Activated CD8-positive, alpha-beta memory T cell treated with anti-CD3 and anti-CD28 coated beads, Interleukin-2, amount 50 U/mL, for 1 hour (primary cell): ENCODE data around the gene SUFU.
A peak's percentile ranks its signal among the peaks of the same experiment; 100 is the strongest.

Source experiments
- DNase-seq: peaks from one replicate; pipeline ENCODE4 v3.0.0-alpha.2; 2020; ENCODE audit errors: extremely low read depth

SUFU gene

DNA sequence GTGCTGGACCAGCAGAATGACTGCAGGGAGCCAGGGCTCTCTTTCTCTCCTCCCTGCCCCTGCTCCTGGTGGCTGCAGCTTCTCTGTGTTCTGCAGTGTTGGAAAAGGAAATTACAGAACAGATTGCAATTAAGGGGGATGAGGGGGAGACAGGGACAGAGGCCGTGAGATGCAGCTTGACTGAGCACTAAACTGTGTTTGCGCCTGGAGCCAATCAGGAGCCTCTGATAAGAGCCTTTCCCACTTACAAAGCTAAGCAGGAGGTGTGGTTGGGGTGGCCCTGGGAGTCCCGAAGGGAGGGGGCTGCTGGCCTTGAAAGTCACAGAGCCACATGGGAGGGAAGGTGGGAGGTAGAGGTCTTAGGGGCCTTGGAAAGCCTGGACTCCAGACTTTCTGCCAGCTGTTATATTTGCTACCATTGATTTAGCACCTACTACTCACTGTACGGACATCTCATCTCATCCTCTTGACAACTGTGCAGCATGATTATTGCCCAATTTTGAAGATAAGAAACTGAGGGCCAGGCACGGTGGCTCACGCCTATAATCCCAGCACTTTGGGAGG, 167.2 kb downstream of the SUFU start:
- DNase-seq = no peak

DNA sequence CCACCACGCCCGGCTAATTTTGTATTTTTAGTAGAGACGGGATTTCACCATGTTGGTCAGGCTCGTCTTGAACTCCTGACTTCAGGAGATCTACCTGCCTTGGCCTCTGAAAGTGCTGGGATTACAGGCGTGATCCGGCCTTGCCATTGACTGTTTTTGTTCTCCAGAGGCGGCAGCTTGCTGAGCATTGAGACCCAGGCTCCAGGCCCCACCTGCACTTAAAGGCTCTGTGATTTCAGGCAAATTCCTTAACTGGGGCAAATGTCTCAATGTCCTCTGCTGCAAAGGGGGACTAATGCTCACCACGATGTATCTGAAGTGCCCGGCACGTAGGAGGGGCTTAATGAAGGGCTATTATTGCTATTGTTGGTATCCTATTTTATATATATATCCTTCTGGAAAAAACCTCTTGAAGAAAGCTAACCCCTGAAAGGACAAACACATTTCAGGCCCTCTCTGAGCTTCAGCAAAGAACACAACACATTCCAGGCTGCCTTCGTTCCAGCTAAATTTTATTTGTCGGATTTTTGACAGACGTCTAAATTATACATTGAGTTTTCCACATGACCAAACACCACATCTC, 169.6 kb downstream of the SUFU start:
- no peak for DNase-seq

DNA sequence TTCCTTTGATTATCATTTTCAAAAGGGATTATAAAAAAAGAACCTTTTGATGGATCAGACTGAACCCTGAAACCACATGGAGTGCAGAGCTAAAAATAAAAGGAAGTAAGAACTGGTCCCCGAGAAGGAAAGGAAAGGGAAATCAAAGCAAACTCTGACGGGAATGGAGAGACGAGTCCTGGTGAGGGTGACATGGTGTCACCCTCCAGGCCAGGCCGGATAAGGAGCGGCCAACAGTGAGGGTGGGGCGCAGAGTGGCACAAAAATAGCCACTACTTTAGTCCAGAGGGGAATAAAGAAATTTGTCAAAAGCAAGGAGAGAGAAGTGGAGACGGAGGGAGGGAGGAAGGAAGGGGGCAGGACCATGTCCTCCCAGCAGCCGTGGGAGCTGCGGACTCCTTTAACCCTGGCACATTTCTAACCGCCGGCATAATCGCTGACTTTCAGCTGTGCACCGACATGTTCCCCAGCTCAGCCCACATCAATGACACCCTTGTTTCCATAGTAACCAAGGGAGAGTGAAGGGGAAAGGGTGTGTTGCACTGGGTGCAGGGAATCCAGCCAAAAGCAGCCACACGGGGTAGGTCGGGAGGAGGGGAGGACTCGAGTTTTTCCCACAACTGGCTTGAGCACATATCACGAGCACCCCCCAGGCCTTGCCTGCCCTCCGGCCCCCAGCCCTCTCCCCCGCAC, 170.2 kb downstream of the SUFU start:
- DNase-seq = peak; percentile 51

DNA sequence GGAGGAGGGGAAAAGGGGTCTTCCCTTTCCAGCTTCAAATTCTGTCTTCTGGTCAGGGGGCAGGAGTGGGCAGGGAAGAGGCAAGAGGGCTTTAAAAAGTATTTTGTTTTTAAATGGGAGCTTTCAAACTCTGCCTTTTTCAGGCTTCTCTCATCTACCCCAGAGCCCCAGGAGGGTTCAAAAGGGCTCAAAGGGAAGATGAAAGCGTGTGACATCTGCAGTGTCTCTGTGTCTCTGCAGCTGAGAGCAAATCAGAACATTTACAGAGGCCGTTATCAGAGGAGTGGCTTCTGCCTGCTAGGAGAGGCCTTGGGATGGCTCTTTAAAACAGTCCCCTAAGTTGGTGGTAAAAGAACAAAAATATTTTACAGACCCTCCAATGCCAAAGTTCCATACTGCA, 170.8 kb downstream of the SUFU start:
- DNase-seq = no peak

DNA sequence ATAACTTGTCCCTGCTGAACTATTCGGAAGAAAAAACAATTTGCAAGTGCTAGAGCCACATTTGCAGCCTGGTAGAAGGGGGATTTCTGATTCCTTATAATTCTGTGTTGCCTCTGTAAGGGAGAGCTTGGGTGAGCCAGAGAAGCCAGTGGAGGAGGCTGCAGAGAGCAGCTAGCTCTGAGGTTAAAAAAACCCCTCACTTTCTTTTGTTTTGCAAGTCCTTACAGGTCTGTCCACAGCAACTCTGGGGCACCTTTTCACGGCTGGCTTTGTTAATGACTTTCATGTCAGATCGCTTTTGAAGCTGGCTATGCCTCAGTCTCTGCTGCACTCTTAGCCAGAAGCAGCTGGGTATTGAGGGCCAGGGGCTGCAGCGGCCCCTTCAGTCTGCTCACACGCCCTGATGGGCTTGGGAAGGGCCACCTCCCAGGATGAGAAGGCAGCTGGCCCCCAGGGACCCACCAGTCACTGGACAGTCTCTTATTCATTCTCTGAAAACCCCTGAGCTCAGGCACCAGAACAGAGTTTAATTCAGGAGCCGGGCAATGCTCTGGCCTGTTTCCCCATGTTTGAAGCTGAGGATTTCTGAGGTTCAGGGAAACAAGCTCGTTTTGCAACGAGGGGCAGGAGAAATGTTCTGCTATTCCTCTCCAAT, 171.4 kb downstream of the SUFU start:
- DNase-seq = no peak

DNA sequence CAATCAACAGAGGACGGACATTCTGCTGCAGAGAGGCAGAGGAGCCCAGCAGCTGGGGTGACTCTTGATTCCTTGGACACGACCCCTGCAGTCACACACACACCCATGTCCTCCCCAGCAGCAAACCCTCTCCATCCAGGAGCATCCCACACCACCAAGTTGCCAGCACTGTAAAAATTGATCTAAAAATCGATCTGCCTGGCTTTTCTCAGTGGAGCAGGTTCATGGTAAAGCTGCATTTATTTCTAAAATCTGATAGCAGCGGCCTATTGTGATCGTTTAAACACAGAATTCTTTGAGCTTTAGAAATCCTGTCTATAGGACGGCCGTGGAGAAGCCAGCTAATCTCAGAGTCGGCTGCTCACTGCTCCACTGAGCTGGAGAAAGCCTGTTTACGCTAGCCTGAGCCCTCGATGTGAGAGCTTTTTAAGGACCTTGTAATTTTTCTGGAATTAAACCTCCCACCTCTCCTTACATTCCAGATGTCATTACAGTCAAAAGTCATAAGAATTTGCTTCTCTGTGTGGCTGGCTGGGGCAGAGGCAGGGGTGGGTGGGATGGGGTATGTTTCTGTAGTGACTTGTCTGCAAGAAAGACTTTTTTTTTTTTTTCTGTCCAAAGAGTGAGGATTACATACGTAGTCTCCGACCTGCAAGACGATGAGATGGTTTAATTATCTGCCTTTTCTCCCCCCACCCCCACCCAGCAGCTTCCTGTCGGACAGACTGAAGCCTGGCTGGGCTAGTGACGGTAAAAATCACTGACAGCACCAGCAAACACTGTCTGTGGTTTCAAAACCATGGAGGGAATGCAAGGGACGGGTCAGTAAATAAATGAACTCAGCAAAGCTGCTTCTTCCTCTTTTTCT, 172.1 kb downstream of the SUFU start:
- no peak for DNase-seq

DNA sequence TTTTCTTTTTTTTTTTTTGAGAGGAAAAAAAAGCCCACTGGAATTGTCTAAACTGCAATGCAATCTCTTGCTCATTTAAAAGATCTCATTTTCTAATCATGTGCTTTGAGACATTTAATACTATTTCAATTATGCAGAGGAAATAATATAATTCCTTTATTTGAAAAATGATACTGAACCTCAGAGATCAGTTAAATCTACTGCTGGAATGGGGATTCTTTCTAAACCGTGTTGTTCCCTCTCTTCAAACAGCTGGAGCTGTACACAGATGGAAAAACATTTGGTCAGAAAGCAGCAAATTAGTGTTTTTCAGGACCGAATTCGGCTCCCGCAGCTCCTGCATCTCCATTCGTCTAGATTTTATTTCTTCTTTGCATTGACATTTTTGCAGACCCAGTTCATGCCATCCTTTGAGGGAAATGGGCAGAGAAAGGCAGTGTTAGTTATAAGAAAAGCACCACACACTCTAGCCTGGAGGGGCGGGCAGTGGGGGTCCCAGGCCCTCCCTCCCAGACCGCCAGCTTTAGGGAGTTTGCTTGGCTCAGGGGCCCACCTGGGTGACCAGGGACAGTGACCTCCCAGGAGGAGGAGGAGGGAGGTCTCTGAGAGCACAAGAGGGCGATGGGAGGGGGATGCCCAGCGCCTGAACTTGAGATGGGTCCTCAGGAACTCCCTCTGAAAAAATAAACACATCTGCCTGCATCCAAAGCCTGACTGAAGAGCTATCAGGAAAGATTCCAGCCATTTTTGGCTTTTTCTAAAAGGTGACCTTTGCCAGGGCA, 173.0 kb downstream of the SUFU start:
- DNase-seq = no peak

DNA sequence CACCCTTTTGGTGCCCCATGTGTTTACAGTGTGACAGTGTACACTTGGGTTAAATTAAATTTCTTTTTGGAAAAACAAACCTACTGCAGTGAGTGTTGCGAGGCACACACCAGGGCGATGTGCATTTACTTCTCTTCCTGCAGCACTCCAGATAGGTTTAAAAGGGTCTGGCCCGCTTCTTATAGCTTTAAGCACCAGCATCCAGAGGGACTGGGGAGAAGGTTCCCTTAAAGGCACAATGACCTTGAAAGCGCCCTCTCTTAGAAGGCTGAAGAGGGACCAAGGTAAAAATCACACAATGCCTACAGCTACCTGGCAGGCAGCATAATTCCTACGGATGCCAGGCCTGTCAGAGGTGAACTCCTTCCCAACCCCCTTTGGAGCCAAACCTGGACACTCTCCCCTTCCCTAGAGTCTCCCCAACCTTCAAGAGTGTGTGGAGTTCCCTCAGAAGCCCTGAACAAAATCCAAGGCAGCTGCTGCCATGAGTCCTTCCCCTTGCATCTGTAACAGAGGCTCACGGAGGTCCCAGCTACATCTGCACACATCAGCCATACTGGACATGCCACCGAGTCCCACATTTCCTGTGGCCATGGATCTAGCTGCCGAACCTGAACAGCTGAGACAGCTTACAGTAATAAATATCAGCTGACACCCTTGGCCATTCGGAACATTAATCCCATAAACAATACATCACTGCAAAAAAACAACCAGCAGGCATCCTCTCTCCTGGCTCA, 173.7 kb downstream of the SUFU start:
- no peak for DNase-seq

DNA sequence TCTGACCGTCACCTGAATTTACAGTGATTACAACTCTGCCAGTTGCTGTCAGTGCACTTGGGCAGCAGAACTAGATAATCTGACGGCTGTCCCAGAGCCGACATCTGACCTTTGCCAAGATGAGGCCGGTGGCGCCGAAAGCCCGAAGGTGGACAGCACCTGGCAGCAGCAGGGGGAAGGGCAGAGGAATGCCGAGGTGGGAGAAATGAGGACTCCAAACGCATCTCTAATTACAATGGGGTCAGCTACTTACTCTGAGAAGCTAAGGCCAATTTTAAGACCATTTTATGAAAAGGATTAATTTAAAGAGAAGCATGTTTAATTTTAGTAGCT, 174.3 kb downstream of the SUFU start:
- no peak for DNase-seq

DNA sequence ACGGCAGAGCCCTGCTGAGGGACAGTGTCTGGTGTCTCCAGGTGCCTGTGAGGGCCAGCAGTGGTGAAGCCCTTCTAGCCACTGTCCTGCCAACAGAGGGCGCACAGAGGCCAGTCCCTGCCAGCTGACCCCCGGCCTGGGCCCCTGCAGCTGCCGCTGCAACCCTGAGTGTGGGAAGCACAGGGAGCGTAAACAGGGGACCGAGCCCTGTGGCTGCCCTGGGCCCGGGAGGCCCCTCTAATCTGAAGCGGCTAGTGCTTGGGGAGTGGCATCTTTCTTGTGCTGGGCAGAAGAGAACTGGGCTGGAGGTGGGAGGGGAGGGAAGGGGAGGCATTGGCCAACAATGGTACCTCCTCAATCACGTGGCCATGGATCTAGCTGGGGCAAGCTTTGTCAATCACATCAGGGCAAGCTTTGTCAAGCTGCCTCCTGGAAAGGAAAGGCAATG, 175.1 kb downstream of the SUFU start:
- no peak for DNase-seq

DNA sequence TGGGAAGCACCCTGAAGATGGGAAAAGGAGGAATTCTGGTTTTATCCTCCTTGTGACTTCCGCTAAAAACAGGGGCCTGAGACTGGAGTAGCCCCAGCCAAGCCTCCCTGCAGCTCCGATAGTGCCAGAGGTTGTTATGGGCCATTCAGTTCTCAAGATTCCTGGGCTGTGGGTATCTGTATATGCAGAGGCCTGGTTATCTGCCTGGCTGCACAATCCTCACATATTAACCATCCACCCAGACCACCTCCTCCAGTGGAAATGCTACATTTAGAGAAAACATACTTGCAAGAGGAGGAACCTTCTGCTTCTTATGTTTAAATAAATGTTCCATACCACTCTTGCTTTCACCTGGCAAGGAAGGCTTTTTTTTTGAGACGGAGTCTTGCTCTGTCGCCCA, 175.8 kb downstream of the SUFU start:
- no peak for DNase-seq

DNA sequence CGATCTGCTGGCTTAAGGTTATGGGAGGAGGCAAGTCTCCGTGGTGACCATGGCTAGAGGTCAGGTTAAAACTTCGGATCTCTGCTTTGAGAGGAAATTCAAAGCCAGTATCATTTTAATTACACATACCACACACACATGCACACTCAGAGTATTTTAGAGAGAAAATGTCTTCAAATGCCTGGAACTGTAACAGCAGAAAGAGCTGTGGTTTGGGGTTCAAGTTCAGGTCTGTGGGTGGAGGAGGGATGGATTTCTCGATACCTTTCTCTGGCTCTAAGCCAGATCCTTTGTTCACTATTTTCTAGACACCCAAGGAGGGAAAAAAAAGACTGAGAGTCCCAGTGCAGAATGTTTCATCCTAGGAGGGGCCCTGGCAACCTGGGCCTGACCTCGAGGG, 177.9 kb downstream of the SUFU start:
- DNase-seq = no peak

DNA sequence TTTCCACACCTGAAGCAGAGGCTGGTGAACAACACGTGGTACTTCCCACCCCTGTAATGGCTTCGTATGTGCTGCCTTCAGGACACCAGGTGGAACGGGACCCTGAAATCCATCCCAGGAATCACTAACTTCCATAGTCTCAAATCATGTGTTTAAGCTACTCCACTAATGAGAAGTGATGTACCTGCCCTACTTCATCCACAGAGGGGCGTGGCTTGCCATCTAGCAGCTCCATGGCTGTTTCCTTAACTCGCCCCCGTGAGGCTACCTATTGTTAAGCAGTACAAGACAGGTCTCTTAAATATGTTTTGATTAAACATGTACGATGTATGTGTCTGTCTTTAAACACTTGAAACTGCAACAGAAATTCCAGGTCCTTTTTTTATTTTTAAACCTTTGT, 178.6 kb downstream of the SUFU start:
- DNase-seq = no peak

DNA sequence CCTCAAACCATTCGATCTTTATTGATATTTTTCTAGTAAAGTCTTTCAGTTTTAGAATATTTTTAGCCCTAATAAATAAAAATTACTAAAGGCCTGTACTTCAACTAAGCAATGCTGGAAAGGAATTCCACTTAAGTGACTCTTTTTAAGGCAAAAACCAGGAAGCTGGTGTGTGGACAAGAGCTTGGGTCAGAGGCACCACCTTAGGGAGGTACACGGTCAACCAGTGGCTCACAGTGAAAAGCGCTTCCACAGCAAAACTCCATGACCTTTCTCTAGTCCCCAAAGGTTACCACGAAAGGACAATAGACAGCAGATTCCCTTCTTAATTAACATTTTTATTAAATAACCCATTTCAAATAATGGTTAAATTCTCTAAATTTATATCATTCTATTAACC, 179.2 kb downstream of the SUFU start:
- no peak for DNase-seq
